WTC11 (cell line): ENCODE measurements around the gene CFAP299.

Experiments
- CREB1 ChIP-seq: sonication (generic); formaldehyde crosslinking; IDR thresholded peaks from 2 replicates; pipeline ENCODE4 v1.8.0; 2023; ENCODE audit warnings: mild to moderate bottlenecking, missing genetic modification reagents
- NFYB ChIP-seq: sonication (generic); formaldehyde crosslinking; conservative IDR thresholded peaks from 2 replicates; pipeline ENCODE4 v1.8.0; 2022; ENCODE audit warnings: low read depth, missing genetic modification reagents
- ZNF232 ChIP-seq: sonication (generic); formaldehyde crosslinking; IDR thresholded peaks from 2 replicates; pipeline ENCODE4 v1.8.0; 2022; ENCODE audit warnings: mild to moderate bottlenecking, missing genetic modification reagents
- TF ChIP-seq, protein P1 (sequence below): fragments of 200-600 bp; IDR thresholded peaks from 2 replicates; pipeline ENCODE4 v1.8.0; 2022; ENCODE audit warnings: antibody characterized with exemption
- TF ChIP-seq, protein P2 (sequence below): sonication (generic); formaldehyde crosslinking; IDR thresholded peaks from 2 replicates; pipeline ENCODE4 v1.8.0; 2023; ENCODE audit warnings: mild to moderate bottlenecking, missing genetic modification reagents
- TF ChIP-seq, protein P3 (sequence below): sonication (generic); formaldehyde crosslinking; IDR thresholded peaks from 2 replicates; pipeline ENCODE4 v1.8.1; 2023; ENCODE audit warnings: mild to moderate bottlenecking, missing genetic modification reagents, moderate library complexity

DNA sequence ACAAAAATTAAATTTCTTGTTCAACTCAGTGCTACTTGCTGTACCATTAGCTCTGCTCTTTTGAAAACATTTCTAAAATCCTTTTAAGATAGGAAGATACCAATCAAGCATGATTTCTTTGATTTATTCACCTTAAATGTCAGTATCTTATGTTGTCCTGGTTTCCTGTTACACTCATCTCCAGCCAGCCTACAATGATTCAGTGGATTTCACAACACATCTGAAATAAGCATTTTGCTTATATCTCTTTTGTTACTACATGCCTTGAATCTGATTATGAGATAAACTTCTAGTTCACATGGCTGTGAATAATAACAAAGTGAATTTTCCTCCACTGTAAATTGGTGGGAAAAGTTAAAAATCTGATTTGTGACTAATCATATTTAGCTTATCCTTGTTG is 582.5 kb downstream of the CFAP299 start:
- TF ChIP-seq, protein P1, sequence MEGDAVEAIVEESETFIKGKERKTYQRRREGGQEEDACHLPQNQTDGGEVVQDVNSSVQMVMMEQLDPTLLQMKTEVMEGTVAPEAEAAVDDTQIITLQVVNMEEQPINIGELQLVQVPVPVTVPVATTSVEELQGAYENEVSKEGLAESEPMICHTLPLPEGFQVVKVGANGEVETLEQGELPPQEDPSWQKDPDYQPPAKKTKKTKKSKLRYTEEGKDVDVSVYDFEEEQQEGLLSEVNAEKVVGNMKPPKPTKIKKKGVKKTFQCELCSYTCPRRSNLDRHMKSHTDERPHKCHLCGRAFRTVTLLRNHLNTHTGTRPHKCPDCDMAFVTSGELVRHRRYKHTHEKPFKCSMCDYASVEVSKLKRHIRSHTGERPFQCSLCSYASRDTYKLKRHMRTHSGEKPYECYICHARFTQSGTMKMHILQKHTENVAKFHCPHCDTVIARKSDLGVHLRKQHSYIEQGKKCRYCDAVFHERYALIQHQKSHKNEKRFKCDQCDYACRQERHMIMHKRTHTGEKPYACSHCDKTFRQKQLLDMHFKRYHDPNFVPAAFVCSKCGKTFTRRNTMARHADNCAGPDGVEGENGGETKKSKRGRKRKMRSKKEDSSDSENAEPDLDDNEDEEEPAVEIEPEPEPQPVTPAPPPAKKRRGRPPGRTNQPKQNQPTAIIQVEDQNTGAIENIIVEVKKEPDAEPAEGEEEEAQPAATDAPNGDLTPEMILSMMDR = no peak
- no peak for TF ChIP-seq ZNF232 (CRISPR knock-in tag)
- TF ChIP-seq, protein P2, sequence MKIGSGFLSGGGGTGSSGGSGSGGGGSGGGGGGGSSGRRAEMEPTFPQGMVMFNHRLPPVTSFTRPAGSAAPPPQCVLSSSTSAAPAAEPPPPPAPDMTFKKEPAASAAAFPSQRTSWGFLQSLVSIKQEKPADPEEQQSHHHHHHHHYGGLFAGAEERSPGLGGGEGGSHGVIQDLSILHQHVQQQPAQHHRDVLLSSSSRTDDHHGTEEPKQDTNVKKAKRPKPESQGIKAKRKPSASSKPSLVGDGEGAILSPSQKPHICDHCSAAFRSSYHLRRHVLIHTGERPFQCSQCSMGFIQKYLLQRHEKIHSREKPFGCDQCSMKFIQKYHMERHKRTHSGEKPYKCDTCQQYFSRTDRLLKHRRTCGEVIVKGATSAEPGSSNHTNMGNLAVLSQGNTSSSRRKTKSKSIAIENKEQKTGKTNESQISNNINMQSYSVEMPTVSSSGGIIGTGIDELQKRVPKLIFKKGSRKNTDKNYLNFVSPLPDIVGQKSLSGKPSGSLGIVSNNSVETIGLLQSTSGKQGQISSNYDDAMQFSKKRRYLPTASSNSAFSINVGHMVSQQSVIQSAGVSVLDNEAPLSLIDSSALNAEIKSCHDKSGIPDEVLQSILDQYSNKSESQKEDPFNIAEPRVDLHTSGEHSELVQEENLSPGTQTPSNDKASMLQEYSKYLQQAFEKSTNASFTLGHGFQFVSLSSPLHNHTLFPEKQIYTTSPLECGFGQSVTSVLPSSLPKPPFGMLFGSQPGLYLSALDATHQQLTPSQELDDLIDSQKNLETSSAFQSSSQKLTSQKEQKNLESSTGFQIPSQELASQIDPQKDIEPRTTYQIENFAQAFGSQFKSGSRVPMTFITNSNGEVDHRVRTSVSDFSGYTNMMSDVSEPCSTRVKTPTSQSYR (CRISPR knock-in tag) = no peak
- no peak for TF ChIP-seq NFYB (CRISPR knock-in tag)
- no peak for TF ChIP-seq CREB1 (CRISPR knock-in tag)
- TF ChIP-seq, protein P3, sequence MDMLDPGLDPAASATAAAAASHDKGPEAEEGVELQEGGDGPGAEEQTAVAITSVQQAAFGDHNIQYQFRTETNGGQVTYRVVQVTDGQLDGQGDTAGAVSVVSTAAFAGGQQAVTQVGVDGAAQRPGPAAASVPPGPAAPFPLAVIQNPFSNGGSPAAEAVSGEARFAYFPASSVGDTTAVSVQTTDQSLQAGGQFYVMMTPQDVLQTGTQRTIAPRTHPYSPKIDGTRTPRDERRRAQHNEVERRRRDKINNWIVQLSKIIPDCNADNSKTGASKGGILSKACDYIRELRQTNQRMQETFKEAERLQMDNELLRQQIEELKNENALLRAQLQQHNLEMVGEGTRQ (CRISPR knock-in tag) = no peak
